GM10847 (cell line): ENCODE measurements around the gene UQCRHL.

ENCODE experiments used
- POLR2A ChIP-seq: IDR thresholded peaks from 2 replicates; pipeline ENCODE4 v1.6.1; 2011; ENCODE audit not compliant: insufficient read length; ENCODE audit errors: extremely low read depth

The UQCRHL gene

GRCh38 chr1:15838721-15839120 lies 31.3 kb upstream of the UQCRHL start:
- TF ChIP-seq POLR2A = no peak

GRCh38 chr1:15837931-15838330 lies 30.5 kb upstream of the UQCRHL start:
- no peak for TF ChIP-seq POLR2A

GRCh38 chr1:15836772-15837669 lies 29.6 kb upstream of the UQCRHL start:
- no peak for TF ChIP-seq POLR2A

GRCh38 chr1:15835741-15836510 lies 28.5 kb upstream of the UQCRHL start:
- peak; percentile 67 for TF ChIP-seq POLR2A

DNA sequence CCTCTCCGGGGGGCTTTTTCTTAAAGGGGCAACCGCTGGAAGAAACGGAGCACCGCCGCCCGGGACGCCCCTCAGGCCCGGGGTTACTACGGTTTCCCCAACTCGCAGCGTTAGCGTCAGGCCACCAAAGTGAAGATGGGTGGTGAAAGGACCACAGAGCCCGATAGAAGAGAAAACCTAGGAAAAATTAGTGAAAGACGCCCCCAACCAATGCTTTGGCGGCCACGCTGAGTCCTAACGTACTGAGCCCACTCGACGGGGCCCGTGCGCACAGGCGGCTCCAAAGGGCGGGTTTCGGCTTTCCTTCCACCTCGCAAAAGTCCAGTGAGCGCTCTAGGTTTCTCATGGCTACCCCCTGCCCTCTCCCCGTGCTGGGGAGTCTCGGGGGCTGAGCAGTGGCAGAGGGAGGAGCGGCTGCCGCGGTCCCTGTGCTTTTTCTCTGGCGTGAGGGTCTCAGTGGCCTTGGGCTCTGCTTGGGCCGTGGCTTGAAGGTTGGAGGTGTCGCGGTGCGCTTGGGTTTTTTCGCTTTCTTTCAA lies 27.8 kb upstream of the UQCRHL start:
- TF ChIP-seq POLR2A = no peak

- TF ChIP-seq POLR2A = peak; percentile 72
Measured at GRCh38 chr1:15834406-15835204, 27.2 kb upstream of the UQCRHL start.

- no peak for TF ChIP-seq POLR2A
Measured at GRCh38 chr1:15833842-15834405, 26.5 kb upstream of the UQCRHL start.

- TF ChIP-seq POLR2A = no peak
Measured at GRCh38 chr1:15833069-15833679, 25.7 kb upstream of the UQCRHL start.

DNA sequence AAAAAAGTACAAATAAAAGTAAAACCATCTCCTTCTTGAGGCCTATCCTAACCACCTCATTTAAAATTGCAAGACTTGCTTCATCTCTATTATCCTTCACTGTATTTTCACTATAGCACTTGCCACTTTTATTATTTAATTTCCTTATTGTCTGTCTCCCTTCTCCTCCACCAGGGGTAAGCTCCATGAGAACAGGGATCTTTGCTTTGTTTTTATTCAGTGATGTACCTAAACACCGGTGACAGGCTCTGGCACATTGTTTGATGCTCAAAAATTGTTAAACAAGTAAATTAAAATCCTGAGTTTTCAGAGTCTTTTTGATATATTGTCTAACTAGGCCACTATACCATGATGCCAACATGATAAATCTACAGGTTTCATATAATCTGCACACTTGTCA lies 22.8 kb upstream of the UQCRHL start:
- no peak for TF ChIP-seq POLR2A

DNA sequence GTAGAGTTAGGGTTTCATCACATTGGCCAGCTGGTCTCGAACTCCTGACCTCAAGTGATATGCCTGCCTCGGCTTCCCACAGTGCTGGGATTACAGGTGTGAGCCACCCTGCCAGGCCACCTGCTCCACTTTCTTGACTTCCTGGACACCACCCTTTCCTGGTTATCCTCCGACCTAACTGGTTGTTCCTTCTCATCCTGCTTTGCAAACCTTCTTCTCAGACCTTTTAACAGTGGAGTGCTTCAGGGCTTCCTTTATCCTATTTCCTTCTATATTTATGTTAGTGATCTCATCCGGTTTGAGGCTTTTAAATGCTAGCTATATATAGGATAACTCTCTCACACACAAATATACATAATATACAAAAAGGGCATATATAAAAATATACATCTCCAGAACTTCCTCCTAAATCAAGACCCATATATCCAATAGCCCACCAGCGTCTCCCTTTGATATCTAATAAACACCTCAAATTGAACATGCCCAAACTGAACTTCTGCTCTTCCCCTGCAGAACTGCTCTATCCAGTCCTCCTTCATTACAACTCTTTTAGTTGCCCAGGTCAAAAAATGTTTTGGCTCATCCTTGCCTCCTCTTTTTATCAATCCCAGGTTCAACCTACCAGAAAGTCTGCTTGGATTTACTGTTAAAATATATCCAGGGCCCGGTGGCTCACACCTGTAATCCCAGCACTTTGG lies 19.5 kb upstream of the UQCRHL start:
- TF ChIP-seq POLR2A = no peak

- no peak for TF ChIP-seq POLR2A
Measured at GRCh38 chr1:15825800-15826199, 18.4 kb upstream of the UQCRHL start.

DNA sequence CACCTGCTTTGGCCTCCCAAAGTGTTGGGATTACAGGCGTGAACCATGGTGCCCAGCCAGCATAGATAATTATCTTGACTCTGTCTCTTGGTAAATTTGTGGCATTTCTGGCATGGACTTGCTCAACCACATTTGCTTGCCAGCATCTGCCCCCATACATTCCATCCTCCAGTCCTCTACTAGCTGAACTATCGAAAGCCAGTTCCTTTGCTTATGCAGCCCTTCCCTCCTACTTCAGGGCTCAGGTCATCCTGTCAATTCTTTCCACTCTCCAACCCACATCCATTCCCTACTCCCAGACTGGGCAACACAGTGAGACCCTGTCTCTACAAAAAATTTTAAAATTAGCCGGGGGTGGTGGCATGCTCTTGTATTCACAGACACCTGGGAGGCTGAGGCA lies 13.0 kb upstream of the UQCRHL start:
- no peak for TF ChIP-seq POLR2A

GRCh38 chr1:15816674-15817073 lies 9.2 kb upstream of the UQCRHL start:
- TF ChIP-seq POLR2A = no peak

- no peak for TF ChIP-seq POLR2A
Measured at GRCh38 chr1:15810073-15810472, 2.6 kb upstream of the UQCRHL start.
